Left lobe of liver (tissue), 2 donors: ENCODE results near the gene COMMD3. TPM values are rescaled to one million over a fixed set of nuclear protein-coding genes. Genes with fewer than 3 reads are reported as not detected.
"Not testable (repeated sequence)": the region's sequence is repeated elsewhere in the genome, so short reads cannot be mapped to it uniquely, and the experiment has no call there.

Source experiments
- ATAC-seq: fragments of 200-7000 bp; cut with Tn5 transposase; one replicate; pipeline ENCODE4 v1.9.1; 2020; ENCODE audit warnings: mild to moderate bottlenecking, moderate library complexity
- DNase-seq: peaks from one replicate; pipeline ENCODE4 v3.0.0-alpha.2; 2020; ENCODE audit warnings: low spot score
- total RNA-seq: library from RNA; stranded (reverse); gene quantifications from one replicate; pipeline ENCODE4 v1.2.1, GENCODE V29; 2021
- donor health status: DM: no; HTN: no; CAD: no; lungs with moderate emphysema.
- donor health status: DM: no; HTN: yes; CAD: no.

COMMD3 gene
- total RNA-seq = 30.1 TPM

DNA sequence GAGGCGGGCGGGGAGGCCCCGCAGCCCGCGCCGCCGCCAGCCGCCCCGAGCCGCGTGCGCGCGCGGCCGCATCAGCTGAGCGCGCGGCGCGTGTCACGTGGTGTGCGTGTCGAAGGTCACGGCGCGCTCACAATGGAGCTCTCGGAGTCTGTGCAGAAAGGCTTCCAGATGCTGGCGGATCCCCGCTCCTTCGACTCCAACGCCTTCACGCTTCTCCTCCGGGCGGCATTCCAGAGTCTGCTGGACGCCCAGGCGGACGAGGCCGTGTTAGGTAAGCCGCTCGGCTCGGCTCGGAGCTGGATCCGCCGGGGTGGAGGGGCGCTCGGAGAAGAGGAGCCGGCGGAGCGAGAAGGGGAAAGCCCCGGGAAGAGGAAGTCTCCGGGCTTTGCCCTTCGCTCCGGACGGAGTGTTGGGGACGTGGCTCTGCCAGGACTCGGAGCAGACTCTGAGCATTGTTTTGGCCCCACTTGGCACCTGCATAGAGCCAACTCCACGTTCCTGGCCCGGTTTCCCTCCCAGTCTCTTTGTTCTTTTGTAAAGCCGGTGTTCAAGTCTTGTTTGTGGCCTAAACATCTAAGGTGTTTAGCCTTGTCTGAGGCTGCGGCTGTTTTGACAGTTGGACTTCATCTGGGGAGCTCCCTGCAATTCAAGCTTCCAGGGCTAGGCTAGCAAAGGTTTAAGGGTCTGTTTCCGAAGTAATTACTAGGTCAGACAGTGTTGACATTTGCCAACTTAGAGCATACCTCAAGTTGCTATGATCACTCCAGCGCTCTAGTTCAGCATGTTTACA is at the start of gene COMMD3:
TSS of gene COMMD3 (plus strand) at position 103 of the 790 bp plus-strand sequence. CDS start at position 133, 30 bp downstream.
- ATAC-seq = peak; percentile 83
- peak; percentile 91 for DNase-seq

DNA sequence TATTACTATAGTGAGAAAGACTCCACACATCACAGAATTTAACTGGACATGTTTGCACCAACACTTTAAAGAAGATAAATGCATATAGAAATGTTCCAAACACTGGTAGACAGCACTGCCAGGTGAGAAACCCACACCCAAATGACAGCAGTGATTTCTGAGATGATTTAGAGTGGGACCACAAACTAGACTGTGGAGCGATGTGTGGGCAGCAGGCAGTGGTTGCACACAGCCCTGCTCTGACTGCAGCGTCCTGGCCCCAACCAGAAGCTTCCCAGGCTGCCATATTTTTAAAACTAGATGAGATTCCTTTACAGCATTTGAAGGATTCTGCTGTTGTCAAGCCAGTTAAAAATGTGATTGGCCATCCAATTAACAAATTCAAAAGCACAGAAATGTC is 47.7 kb upstream of the COMMD3 start:
- DNase-seq (no peak), ATAC-seq (no peak)

DNA sequence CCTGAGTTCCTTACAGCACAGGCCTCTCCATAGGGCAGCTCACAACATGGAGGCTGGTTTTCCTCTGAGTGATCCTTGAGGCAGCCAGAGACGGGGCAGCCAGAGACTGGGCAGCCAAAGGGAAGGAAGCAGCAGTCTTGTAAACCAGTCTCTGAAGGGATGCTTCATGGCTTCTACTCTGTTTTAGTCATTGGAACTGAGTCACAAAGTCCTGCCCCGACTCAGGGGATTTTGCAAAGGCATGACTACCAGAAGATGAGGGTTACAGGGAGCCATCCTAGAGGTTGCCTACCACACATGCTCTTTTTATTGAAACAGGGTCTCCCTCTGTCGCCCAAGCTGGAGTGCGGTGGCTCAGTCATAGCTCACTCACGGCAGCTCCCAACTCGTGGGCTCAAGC is 44.4 kb upstream of the COMMD3 start:
- no peak for DNase-seq
- no peak for ATAC-seq

DNA sequence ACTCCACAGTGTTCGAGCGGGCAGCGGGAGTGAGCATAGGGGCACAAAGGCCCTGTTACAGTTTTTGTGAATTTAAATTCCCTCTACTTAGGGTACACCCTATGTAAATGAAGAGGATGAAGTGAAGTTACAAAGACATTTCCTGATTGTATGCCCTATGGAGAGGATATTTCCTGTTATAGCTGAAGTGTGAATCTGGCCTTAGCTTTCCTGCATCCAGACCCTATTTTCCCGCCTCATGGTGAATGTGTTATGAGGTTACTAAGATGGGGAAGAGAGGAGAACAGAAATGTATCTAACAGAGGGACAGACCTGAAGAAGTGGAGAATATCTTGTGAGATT is 37.8 kb upstream of the COMMD3 start:
- DNase-seq = no peak
- no peak for ATAC-seq

DNA sequence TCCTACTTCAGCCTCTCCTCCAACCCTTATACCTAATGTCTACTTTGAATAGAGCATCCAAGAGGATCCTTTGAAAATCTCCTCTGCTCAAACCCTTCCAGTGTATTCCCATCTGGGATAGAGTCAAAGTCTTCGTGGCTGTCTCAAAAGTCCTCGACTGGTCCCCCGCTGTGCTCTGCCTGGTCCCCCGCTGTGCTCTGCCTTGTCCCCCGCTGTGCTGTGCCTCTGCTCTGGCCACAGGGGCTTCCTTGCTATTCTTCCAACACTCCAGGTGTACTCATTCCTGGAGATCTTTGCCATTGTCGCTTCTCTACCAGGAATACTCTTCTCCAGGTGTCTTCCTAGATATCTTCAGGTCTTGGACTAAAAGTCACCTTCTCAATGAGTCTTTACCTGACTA is 36.1 kb upstream of the COMMD3 start:
- DNase-seq (no peak), ATAC-seq (no peak)

DNA sequence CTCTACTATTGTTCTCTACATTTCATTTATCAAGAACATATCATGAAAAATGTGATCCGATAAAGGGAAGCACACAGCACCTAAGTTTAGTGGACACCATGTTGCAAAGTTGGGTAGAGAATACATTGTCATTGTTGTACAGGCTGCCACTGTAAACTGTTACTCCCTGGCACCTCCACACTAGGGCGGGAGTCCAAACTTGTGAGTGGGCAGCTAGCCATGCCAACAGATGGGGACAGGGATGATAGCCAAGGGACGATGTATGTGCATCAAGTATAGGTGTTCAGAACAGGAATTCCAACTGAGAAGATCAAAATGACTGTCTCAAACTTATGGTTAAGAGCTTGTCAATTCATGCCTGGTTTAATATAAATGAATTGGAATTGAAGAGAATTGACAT is 31.1 kb upstream of the COMMD3 start:
- no peak for DNase-seq
- no peak for ATAC-seq

DNA sequence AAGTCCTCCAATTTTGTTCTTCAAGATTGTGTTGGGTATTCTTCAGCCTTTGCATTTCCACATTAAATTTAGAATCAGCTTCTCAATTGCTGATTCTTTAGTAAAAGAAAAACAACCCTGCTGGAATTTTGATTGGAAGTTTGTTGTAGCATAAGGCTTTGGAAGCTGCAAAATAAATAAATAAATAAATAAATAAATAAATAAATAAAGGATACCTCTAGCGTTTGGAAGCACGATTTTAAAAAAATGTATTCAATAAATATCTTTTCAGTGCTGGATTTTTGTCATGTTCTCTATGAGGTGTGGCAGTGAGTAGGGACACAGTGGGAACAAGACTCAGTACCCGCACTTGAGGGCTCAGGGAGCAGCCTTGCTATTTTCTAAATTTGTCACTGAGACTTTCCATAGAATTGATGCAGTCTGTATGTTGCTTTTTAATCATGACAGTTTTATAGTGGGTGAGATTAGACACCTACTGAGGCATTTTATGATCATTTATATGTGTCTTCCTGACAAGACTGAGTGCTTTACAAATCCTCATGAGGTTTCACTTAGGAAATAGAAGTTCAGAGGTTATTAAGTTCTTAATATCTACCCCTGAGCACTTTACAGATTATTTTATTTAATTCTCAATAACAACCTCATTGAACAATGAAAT is 22.3 kb upstream of the COMMD3 start:
- DNase-seq = no peak

DNA sequence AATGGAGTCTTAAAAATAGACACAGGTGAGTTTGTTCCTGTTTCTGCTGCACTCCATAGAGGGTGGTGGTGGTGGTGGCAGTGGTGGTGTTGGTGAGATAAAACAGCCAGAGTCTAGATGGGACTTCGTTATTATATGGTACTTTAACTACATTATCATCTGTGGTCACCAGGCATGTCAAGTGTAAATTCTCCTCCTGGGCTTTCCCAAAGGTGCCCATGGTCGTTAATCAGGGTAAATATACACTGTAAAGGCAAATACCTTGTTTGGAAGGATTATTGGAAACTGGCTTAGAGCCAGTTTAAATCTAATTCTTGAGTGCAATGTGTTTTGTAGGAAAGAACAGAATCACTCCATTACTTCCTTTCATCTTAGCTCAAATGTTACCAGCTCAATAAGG is 21.5 kb upstream of the COMMD3 start:
- ATAC-seq (no peak), DNase-seq (no peak)

More for the DNA sequence above, 22.3 kb upstream of the COMMD3 start:
- no peak for ATAC-seq

DNA sequence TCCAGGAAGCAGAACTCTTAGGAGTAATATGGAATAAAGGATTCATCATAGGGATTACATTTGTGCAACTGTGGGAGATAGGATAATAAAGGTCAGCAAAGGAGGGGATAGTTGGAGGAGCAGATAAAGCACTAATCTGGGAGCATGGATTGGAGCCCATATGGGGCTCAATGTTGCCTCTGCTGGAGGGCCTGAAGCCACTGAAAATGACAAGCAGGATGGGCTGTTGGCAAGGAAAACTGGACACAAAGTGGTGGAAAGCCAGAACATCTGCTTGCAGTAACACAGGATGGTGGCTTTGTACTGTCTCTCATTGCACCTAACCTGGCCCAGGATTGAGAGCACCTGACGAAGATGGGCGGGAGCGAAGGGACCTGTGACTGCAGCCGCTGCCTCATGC is 15.0 kb upstream of the COMMD3 start:
- DNase-seq (no peak), ATAC-seq (no peak)

DNA sequence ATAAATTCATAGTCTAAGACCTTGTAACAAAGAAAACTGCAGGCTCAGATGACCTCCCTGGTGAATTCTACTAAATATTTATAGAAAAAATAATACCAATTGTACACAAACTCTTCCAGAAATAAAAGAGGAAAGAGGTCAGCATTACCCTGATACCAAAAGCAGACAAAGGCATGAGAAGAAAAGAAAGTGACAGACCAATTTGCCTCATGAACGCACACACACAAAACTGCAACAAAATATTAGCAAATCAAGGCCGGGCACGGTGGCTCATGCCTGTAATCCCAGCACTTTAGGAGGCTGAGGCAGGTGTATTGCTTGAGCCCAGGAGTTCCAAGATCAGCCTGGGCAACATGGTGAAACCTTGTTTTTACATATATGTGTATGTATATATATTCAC is 12.7 kb upstream of the COMMD3 start:
- no peak for DNase-seq
- no peak for ATAC-seq

DNA sequence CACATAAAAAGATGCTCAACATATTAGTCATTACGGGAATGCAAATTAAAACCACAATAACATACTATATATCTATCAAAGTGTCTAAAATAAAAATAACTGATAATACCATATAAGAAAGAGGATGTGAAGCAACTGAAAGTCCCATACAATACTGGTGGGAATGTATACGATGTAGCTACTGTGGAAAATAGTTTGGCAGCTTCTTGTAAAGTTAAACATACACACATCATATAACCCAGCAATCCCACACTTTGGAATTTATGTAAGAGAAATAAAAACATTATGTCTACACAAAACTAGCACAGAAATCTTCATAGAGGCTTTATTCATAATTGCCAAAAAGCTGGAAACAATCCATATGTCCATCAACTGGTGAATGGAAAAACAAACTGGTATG is 10.5 kb upstream of the COMMD3 start:
- ATAC-seq (no peak), DNase-seq (no peak)

DNA sequence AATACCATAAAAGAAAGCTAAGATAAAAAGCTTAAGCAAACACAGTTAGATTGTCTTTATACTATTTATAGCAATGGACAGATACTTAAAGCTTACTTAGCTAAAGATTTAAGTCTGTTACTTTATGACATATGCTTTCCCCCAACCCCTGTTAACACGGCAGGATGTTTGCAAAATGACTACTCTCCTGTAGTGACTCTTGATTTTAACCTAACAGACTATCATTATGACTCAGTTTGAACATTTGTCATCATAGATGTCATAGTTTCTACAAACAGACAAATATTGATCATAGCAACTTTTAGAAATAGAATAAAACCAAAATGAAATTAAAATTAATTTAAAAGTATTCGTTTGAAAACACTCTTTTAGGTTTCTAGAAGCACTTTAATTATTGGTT is 7.8 kb upstream of the COMMD3 start:
- DNase-seq (no peak), ATAC-seq (no peak)

DNA sequence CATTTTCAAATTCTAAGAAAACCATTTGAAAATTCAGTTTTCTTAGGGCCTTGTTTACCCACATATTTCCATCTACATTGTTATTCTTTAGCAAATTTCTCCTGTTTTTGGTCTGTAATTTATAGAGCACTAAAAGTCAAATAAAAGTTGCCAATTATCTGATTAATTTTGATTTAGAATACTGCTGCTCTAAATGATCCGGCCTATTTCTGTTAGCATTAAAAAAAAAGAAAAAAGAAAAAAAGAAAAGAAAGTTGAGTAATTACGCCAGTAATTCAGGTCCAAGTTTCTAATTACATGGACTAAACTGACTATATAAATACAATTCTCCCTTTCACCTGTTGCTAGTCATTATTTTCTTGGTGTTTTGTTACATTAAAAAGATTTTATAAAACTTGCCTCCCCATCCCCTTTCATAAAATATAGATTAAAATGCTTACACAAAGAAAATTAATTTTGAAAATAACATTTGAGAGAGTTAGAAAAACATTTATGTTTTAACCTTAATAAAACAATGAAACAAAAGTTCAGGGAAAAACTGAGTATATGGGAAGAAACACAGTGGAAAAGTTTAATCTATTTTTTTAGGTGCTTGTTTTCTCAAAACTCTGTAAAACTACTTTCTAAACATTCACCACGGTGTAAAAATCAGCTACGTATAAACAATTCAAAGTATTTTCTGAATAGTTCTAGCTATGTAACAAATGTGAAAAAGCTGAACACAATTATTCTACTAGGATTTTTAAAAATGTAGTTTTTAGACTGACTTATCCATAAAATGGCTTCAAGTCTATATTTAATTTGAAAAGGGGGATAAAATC is 6.8 kb upstream of the COMMD3 start:
- DNase-seq (no peak), ATAC-seq (no peak)

DNA sequence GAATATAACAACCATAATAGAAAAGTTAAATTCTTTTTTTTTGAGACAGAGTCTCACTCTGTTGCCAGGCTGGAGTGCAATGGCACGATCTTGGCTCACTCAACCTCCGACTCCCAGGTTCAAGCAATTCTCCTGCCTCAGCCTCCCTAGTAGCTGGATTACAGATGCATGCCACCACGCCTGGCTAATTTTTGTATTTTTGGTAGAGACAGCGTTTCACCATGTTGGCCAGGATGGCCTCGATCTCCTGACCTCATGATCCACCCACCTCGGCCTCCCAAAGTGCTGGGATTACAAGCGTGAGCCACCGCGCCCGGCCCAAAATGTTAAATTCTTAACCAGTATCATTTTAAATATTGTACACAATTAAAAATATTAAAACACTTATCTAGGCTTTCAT is 6.2 kb upstream of the COMMD3 start:
- DNase-seq, ATAC-seq: not testable (repeated sequence)

DNA sequence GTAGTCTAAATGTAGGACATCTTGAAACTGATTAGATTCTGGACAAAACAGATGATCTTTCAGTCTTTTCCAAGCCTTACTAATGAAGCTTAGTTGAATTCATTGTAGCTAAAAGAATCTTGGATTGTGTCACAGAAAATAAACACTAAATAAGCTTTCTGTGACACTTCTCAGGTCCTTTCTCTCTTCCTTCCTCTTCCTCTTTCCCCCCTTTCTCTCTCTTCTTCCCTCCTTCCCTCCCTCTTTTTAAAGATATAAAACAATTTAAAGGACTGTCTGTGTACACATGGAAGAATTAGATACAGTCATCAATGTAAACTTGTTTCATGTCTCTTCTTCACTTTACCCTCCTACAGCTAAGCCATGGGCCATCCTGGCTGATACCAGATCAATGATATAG is 5.3 kb upstream of the COMMD3 start:
- no peak for DNase-seq
- no peak for ATAC-seq

DNA sequence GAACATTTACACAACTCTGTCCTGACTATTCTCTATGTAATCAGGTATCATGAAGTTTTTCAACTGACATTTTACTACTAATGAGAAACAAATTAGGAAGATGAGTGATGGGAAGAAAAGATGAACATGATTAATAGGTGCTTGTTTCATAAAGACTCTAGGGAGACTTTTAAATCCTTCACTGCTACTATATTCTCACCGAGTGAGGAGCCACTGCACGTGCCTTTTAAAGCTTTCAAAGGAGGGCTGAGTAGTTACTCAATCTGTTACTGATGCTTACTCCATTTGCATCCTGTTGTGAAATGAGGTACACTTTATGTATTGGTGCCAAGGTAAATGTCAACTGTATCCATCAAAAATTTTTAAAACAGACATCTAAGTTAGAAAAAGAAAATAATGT is 1.3 kb upstream of the COMMD3 start:
- no peak for ATAC-seq
- DNase-seq = no peak

DNA sequence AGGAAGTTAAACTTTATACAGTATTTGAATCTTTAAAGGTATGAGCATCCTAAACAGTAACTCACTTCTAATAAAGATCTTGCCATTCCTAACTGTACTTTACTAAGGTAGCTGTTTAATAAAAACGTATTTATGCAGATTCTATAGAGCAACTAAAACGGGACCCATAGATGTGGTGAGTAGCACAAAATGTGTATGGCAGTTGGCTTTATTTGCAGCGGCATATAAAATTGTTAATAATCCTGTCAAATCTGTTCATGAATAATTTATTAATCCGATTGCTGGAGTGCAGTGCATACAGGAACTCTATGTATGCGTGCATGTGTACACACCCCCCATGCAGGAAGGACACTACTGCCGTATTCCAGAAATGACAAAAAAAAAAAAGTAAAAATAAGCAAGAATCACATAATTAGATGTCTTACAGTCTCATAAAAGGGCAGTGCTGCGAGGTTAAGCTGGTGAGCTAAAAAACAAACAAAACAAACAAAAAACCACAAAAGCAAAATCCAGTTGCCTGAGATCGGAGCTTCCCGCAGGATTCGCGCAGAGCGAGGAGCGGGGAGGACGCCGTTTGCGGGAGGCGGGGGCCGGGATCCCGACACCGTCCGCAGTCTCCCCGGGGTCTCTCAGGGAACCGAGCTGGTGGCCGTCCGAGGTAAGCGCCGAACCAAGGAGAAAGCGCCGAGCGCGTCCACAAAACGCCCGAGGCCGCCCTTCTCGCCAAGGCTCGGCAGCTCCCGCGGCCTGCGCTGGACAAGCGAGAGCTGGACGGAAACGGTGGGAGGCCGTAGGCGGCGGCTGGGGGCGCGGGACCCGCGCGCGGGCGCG is 518 bp upstream of the COMMD3 start:
- peak; percentile 2 for ATAC-seq
- no peak for DNase-seq

DNA sequence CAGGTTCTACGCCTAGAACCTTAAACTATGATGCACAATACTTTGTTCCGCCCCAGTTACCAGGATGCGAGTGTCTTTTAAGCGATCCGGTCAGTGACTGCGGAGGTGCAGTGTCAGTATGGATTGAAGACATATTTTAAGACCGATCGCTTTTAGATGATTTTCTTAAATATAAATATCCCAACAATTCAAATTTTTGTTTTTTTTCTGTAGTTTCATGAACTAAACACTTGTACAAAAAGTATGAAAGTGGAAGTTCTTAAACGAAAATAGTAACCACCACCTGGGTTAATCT is 835 bp downstream of the COMMD3 start:
- DNase-seq = no peak

DNA sequence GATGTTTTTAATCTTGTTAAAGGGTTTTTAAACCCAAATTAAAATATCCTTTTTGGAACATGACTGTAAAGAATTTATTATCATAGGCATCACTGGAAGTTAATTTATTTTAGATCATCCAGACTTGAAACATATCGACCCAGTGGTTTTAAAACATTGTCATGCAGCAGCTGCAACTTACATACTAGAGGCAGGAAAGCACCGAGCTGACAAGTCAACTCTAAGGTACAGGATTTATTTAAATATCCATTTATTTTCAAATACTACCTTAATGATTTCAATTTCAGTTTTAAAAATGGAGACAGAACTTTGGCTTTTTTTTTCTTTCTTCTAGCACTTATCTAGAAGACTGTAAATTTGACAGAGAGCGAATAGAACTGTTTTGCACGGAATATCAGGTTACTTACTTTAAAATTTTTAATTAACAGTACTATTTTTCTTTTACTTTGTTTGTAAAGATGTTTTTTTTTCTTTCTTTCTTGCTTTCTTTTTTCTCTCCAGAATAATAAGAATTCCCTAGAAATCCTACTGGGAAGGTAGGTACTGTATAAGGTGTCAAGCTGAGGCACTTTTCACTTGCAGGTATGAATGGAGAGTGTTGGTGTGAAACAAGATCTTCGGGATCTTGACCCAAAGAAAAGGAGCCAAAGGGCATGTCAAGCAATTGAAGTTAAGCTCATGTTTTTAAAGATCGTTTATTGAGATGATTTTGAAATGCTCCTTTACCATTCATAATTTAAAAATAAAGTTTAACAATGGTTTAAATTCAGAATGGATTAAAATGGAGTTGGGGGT is 1.8 kb downstream of the COMMD3 start:
- DNase-seq = no peak
- ATAC-seq = no peak

More for the DNA sequence above, 835 bp downstream of the COMMD3 start:
- ATAC-seq = peak; percentile 2

DNA sequence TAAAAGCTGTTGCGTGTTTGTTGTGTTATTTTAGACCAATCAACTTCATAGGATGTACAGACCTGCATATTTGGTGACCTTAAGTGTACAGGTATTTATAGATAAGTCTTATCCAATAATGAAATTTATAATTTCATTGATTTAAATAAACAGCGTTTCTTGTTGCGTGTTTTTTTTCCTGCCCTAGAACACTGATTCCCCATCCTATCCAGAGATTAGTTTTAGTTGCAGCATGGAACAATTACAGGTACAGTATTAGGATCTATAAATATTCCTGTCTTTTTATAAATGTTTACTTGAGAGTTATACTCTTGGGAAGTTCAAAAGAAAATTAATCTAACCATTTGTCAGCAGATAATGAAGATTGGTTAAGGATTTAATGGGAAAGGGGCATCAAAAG is 2.6 kb downstream of the COMMD3 start:
- ATAC-seq (no peak), DNase-seq (no peak)
